ENCODE measurements around the gene TLE4.

DNA sequence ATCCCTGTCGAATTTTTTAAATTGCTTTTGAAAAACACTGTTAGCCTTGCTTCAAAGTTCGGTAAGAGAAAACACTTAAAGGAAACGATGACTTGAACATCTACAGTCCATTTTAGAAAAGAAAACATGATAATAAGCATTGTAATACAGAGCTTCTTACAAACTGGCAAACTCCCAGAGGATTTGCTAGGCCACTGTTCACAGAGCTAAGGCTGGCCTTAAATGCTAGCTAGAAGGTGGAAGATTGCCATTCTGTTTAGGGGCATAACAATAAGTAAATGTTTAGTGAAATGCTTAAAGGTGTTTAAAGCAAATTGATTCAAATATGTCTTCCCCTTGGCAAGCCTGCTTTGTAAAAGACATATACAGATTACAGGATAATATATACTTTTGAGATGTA, 169.6 kb downstream of the TLE4 start:
- no peak for TF ChIP-seq POLR2AphosphoS5 (IDR thresholded peaks at IDR 0.05; ENCODE audit: low read depth)
- TF ChIP-seq, protein P1, sequence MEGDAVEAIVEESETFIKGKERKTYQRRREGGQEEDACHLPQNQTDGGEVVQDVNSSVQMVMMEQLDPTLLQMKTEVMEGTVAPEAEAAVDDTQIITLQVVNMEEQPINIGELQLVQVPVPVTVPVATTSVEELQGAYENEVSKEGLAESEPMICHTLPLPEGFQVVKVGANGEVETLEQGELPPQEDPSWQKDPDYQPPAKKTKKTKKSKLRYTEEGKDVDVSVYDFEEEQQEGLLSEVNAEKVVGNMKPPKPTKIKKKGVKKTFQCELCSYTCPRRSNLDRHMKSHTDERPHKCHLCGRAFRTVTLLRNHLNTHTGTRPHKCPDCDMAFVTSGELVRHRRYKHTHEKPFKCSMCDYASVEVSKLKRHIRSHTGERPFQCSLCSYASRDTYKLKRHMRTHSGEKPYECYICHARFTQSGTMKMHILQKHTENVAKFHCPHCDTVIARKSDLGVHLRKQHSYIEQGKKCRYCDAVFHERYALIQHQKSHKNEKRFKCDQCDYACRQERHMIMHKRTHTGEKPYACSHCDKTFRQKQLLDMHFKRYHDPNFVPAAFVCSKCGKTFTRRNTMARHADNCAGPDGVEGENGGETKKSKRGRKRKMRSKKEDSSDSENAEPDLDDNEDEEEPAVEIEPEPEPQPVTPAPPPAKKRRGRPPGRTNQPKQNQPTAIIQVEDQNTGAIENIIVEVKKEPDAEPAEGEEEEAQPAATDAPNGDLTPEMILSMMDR (IDR thresholded peaks at IDR 0.05; ENCODE audit: insufficient read depth, low read length) = no peak

All from HL-60 (cell line).